Hepatocyte (in vitro differentiated cells): ENCODE measurements around the gene DPAGT1.

Experiments used
- CTCF ChIP-seq: fragments of 200-600 bp; sonication (generic); IDR thresholded peaks from 2 replicates; pipeline ENCODE4 v1.5.1; 2016; ENCODE audit warnings: antibody characterized with exemption, mild to moderate bottlenecking; ENCODE audit not compliant: poor library complexity
- EZH2phosphoT487 ChIP-seq: fragments of 200-600 bp; sonication (generic); IDR thresholded peaks from one replicate; pipeline ENCODE4 v1.6.1; 2018; ENCODE audit warnings: antibody characterized with exemption, mild to moderate bottlenecking, low read depth, moderate library complexity; ENCODE audit not compliant: unreplicated experiment, severe bottlenecking

- TF ChIP-seq CTCF (no peak), EZH2phosphoT487 (no peak)
Observed at GRCh38 chr11:119108146-119108856, 6.6 kb upstream of the DPAGT1 start.
